GM12864 (cell line): Measurements from ENCODE around the gene NEURL4.
"Not testable (repeated sequence)": the region's sequence is repeated elsewhere in the genome, so short reads cannot be mapped to it uniquely, and the experiment has no call there.

Experiments
- DNase-seq: peaks from one replicate; pipeline ENCODE4 v3.0.0-alpha.2; 2011; ENCODE audit warnings: low read depth
- H3K4me3 ChIP-seq: 2 replicates; pipeline ENCODE4 v1.5.1; 2011; ENCODE audit warnings: mild to moderate bottlenecking, low read depth, low read length, control low read depth
- TF ChIP-seq, protein P1 (sequence below): IDR thresholded peaks from 2 replicates; pipeline ENCODE4 v1.5.1; 2011; ENCODE audit warnings: low read depth, mild to moderate bottlenecking, moderate library complexity, low read length, control low read depth, inconsistent platforms; ENCODE audit errors: missing control alignments

The NEURL4 gene

GRCh38 chr17:7334938-7335538 is 5.9 kb upstream of the NEURL4 start:
- DNase-seq: no peak
- TF ChIP-seq, protein P1, sequence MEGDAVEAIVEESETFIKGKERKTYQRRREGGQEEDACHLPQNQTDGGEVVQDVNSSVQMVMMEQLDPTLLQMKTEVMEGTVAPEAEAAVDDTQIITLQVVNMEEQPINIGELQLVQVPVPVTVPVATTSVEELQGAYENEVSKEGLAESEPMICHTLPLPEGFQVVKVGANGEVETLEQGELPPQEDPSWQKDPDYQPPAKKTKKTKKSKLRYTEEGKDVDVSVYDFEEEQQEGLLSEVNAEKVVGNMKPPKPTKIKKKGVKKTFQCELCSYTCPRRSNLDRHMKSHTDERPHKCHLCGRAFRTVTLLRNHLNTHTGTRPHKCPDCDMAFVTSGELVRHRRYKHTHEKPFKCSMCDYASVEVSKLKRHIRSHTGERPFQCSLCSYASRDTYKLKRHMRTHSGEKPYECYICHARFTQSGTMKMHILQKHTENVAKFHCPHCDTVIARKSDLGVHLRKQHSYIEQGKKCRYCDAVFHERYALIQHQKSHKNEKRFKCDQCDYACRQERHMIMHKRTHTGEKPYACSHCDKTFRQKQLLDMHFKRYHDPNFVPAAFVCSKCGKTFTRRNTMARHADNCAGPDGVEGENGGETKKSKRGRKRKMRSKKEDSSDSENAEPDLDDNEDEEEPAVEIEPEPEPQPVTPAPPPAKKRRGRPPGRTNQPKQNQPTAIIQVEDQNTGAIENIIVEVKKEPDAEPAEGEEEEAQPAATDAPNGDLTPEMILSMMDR: no peak
- H3K4me3 ChIP-seq: no peak overlapping the region

DNA sequence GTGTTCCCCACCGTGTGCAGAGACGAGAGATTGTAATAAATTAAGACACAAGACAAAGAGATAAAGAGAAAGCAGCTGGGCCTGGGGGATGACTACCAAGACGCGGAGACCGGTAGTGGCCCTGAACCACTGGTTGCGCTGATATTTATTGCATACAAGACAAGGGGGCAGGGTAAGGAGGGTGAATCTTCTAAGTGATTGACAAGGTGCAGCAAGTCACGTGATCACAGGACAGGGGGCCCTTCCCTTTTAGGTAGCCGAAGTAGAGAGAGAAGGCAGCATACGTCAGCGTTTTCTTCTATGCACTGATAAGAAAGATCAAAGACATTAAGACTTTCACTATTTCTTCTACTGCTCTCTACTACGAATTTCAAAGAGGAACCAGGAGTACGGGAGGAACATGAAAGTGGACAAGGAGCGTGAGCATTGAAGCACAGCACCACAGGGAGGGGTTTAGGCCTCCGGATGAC is 3.5 kb upstream of the NEURL4 start:
- not testable (repeated sequence) for DNase-seq

DNA sequence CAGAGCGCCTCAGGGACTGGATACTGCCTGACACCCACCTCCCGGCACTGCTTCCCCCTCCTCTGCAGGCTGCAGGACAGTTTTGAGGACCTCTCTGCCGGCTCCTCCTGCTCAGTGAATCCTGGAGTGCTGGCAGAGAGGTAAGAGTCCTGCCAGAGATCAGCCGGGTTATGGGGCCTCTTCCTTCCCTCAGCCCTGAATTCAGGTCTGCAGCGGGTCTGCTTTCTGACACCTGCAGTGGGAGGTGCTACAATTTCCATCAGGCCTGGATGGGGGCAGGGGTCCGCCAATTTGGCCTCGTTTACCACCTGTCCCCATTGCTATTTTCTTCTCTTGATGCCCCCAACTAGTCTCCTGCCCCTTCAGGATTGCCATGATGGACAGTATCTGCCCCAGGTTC is 3.0 kb upstream of the NEURL4 start:
- no peak for DNase-seq
- TF ChIP-seq, protein P1: no peak
- peak overlapping the region; percentile 15; the same call in 1 of the 2 replicates for H3K4me3 ChIP-seq

More for the DNA sequence above, 3.5 kb upstream of the NEURL4 start:
- peak overlapping the region; percentile 15; the same call in 1 of the 2 replicates for H3K4me3 ChIP-seq

DNA sequence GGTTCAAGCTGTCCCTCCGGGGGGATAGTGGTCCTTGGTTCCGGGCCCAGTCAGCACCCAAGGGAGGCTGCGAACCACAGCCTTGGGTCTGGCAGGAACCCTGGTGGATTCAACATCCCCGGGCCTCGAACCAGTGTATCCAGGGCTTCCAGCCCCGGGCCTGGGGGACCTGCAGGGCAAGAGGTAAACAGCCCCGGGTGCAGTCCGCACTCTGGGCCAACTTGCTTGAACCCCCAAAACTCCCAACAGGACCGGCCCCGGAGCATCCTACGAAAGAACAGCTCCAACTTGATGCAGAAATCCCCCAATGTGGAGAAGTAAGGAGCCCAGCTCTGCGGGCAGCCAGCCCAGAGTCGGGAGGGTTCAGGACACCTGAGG is 1.5 kb upstream of the NEURL4 start:
- DNase-seq: no peak
- peak overlapping the region; percentile 65 for H3K4me3 ChIP-seq
- TF ChIP-seq, protein P1: no peak

DNA sequence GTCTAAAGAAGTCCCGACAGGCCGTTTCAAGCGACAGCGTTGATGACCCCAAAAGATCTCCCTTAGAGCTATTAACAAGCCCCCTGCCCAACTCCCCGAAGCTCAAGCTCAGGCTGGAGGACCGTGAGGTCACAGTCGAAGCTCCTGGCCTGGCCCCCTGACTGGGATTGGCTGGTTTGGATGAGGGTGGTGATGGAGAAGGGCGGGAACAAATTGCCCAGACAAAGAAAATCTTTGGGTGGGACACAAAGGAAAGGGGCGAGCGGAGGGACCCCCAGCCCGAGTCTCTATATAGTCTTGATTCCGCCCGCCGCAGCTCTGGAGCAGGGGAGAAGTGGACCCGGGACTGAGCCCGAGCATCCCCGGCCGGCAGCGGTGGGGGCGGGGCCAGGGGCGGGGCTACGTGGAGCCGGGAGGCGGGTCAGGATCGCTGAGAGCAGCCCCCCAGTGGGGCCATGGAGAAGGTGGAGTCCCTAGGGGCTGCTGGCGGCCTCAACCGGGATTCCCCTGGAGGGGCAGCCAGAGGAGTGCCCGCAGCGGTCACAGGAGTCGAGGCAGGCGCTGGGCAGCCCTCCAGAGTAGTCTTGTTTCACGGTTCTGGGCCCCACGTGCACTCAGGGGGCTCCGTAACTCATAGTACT is 982 bp upstream of the NEURL4 start:
- H3K4me3 ChIP-seq: peak overlapping the region; percentile 65
- TF ChIP-seq, protein P1: no peak
- peak; percentile 61 for DNase-seq

DNA sequence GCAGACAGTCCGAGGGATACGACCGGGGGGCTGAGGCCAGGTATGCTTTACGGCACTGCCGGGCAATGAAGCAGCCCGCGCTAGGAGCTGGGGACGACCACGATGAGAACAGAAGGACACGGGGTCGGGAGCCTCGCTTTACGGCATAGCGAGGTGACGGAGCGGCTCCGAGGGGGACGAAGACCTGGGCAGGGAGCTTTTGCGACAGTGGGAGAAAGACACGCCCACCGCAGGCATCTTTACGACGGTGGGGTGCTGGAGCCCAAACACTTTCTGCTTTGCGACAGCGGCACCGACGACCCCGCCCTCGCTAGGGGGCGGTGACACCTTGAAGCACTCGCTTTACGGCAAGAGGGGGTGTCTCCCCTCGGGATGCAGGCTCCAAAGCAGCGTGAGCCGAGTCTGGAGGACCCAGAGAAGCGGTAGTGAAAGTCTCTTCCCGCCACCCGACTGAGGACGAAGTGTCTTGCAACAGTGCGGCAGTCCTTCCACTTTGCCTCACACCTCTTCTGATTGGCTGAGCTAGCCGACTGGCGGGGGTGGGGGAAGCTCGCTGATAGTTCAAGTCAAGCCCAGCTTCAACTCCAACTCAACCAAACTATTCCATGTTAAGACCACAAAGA is 350 bp upstream of the NEURL4 start:
- DNase-seq: peak; percentile 99

GRCh38 chr17:7328009-7328408 is 1.1 kb downstream of the NEURL4 start:
- TF ChIP-seq, protein P1: no peak
- H3K4me3 ChIP-seq: peak overlapping the region; percentile 65; the same call in 1 of the 2 replicates
- DNase-seq: no peak

More for the DNA sequence above, 350 bp upstream of the NEURL4 start:
- H3K4me3 ChIP-seq: peak overlapping the region; percentile 65
- TF ChIP-seq, protein P1: no peak
